ENCODE results near the gene PTPRT. TPM values are rescaled to one million over a fixed set of nuclear protein-coding genes. Genes with fewer than 3 reads are reported as not detected.

The PTPRT gene
- total RNA-seq, 1 donor from 2014 or later = 23.5 TPM

DNA sequence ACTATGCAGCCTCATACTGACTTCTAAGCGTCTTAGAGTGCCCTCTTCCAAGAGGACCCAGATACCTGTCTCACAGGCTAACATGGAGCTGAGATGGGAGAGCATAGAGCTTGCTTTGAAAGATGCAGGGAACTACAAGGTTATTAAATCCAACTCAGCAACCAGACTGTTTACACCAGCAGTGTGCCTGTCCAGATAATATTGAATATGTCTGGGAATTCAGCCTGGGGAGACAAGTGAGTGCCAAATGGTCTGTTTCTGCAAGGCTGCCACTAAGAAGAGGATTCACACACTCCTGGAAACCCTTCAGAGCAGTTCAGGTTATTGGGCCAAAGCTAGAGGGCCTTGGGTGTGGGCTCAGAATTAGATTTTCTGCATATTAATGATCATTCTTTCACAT is 547.8 kb downstream of the PTPRT start:
- H3K9me3 ChIP-seq = no peaks in the 10 kb centered on the region
- DNase-seq (ENCODE audit: low spot score in 2 of 2) = no peak
- no peak overlapping the region for H3K27ac ChIP-seq
- no peaks in the 10 kb centered on the region for H3K4me1 ChIP-seq
- TF ChIP-seq, protein P1, sequence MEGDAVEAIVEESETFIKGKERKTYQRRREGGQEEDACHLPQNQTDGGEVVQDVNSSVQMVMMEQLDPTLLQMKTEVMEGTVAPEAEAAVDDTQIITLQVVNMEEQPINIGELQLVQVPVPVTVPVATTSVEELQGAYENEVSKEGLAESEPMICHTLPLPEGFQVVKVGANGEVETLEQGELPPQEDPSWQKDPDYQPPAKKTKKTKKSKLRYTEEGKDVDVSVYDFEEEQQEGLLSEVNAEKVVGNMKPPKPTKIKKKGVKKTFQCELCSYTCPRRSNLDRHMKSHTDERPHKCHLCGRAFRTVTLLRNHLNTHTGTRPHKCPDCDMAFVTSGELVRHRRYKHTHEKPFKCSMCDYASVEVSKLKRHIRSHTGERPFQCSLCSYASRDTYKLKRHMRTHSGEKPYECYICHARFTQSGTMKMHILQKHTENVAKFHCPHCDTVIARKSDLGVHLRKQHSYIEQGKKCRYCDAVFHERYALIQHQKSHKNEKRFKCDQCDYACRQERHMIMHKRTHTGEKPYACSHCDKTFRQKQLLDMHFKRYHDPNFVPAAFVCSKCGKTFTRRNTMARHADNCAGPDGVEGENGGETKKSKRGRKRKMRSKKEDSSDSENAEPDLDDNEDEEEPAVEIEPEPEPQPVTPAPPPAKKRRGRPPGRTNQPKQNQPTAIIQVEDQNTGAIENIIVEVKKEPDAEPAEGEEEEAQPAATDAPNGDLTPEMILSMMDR (IDR thresholded peaks at IDR 0.05) = no peak
- no peaks in the 10 kb centered on the region for H3K36me3 ChIP-seq
- no peaks in the 10 kb centered on the region for H3K27me3 ChIP-seq
- intact Hi-C loops (cut with DNase I) = no loop called here
- H3K4me3 ChIP-seq = no peak overlapping the region

DNA sequence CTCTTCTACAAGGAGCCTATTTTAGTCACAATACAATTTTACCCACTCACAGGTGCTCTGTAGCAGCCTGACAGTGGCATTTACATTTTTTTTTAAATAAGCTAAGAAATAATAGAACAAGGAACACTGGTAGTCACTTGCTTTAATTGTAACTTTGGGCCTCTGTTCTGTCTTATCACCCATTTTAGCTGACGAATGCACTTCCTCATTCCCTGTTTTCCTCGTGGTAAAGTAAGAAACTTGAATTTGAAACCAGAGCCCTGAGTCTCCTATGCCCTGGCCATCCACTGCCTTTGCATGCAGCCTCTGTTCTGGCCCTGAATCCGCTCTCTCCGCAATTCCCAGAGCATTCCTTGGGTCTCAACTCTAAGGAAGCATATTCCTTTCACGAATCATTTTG is 550.6 kb downstream of the PTPRT start:
- Histone ChIP-seq H3K4me3 (no peak overlapping the region), H3K27ac (no peak overlapping the region), H3K9me3 (no peaks in the 10 kb centered on the region), H3K4me1 (no peaks in the 10 kb centered on the region), H3K36me3 (no peaks in the 10 kb centered on the region), H3K27me3 (no peaks in the 10 kb centered on the region)
- DNase-seq (ENCODE audit: low spot score in 2 of 2) = no peak
- intact Hi-C loops (cut with DNase I) = no loop called here
- TF ChIP-seq, protein P1 (IDR thresholded peaks at IDR 0.05) = no peak

DNA sequence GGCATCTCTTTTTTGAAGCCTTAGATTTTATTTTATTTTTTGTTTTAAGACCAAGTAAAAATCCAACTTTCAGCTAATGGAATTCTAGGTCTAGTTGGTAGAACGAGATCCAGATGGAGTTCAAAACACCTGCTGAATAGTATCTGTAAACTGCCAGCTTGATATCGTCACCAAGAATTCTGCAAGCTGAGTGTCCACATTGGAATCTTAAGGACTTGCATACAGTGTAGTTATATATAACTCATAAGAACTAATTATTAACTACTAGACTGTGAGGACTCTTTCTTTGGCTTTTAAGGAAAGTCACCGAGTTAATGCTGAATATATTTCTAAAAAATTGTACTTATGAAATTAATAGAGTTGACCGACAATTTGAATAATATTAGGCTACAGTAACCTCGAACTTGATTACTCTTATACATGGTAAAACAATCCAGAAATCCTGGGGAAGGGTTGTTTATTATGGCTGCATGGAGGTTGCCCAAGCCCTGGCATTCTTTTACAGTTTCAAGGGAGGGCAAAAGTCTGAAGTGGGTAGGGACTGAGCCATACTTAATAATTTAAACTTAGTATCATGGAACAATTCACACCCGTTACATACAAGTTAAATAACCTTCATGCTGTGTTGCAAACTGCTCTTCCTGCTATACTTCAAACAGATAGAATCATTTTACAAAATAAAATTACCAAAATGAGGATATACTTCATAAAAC is 553.9 kb downstream of the PTPRT start:
- H3K4me1 ChIP-seq = no peaks in the 10 kb centered on the region
- H3K4me3 ChIP-seq = no peak overlapping the region
- no peaks in the 10 kb centered on the region for H3K27me3 ChIP-seq
- H3K27ac ChIP-seq = no peak overlapping the region
- intact Hi-C loops (cut with DNase I) = no loop called here
- TF ChIP-seq, protein P1 (IDR thresholded peaks at IDR 0.05) = no peak
- no peaks in the 10 kb centered on the region for H3K9me3 ChIP-seq
- H3K36me3 ChIP-seq = no peaks in the 10 kb centered on the region
- no peak for DNase-seq (ENCODE audit: low spot score in 2 of 2)

DNA sequence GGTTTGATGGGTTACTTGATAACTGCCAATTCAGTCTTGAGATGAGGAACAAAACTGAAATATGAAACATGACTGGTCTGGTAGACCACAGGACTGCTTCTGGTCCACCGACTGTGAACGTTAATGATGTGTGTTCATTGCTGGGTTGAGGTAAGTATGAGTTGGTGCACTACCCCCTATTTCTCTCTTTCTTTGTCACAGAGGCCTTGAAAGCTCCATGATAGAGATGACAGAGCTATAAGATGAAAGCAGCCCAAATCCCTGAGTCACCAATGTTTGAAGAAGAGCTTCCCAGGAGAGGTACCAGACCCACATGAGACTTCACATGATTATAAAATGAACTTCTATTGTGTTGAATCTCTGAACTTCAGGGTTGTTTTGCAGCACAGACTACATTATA is 555.5 kb downstream of the PTPRT start:
- H3K4me1 ChIP-seq = no peaks in the 10 kb centered on the region
- no peaks in the 10 kb centered on the region for H3K9me3 ChIP-seq
- no peaks in the 10 kb centered on the region for H3K27me3 ChIP-seq
- H3K27ac ChIP-seq = no peak overlapping the region
- no peaks in the 10 kb centered on the region for H3K36me3 ChIP-seq
- no peak for DNase-seq (ENCODE audit: low spot score in 2 of 2)
- intact Hi-C loops (cut with DNase I) = no loop called here
- TF ChIP-seq, protein P1 (IDR thresholded peaks at IDR 0.05) = no peak
- no peak overlapping the region for H3K4me3 ChIP-seq

DNA sequence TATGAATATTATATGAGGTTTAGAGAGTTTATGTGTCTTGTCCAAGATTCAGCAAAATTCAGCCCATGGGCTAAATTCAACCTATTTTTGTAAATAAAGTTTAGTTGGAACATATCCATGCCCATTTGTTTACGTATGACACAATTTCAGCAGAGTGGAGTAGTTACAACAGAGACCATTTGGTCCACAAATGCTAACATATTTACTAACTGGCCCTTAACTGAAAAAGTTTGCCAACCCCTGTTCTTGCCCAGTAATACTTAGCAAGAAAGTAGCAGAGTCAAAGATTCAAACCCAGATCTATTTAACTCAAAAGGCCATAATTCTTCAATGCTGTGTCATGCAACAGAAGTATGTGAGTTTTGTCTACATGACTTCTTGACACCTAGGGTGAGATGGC is 561.0 kb downstream of the PTPRT start:
- H3K4me1 ChIP-seq = no peaks in the 10 kb centered on the region
- no peak overlapping the region for H3K27ac ChIP-seq
- no peaks in the 10 kb centered on the region for H3K36me3 ChIP-seq
- TF ChIP-seq, protein P1 (IDR thresholded peaks at IDR 0.05) = no peak
- no peak overlapping the region for H3K4me3 ChIP-seq
- no peaks in the 10 kb centered on the region for H3K27me3 ChIP-seq
- DNase-seq (ENCODE audit: low spot score in 2 of 2) = no peak
- H3K9me3 ChIP-seq = no peaks in the 10 kb centered on the region
- intact Hi-C loops (cut with DNase I) = no loop called here

DNA sequence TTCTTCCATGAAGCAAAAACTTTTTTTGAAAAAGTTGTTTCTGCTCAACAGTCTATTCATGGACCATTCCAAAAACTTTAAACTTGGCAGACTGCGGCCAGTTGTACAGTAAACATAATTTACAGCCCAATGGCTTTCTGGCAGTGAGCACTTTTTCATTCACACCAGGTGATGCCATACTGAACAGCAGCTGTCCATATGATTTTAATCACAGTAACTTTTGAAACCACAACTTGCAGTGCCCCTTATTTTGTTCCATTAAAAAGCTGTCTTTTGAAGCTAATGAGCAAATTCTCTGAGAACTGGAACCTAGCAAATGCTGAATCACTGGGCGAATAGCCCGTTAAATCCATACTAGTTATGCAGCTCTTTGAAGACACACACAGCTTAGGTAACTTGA is 576.6 kb downstream of the PTPRT start:
- Histone ChIP-seq H3K27me3 (no peaks in the 10 kb centered on the region), H3K9me3 (no peaks in the 10 kb centered on the region), H3K4me3 (no peak overlapping the region), H3K36me3 (no peaks in the 10 kb centered on the region), H3K27ac (no peak overlapping the region), H3K4me1 (no peaks in the 10 kb centered on the region)
- TF ChIP-seq, protein P1 (IDR thresholded peaks at IDR 0.05) = no peak
- DNase-seq (ENCODE audit: low spot score in 2 of 2) = no peak
- intact Hi-C loops (cut with DNase I) = no loop called here
